Measurements from ENCODE around the gene COMTD1. TPM values are rescaled to one million over a fixed set of nuclear protein-coding genes. Genes with fewer than 3 reads are reported as not detected.

COMTD1 gene
- total RNA-seq, 2 donors from 2014 or later: 26.8 to 49.3 TPM

GRCh38 chr10:75234017-75234682 is 1.6 kb downstream of the COMTD1 start:
- peaks cover 0 to 6% of the 10 kb centered on the region in 2 donors for H3K36me3 ChIP-seq
- H3K4me3 ChIP-seq: peak overlapping the region; percentile 68 to 70
- DNase-seq (ENCODE audit: low spot score): peak; percentile 97
- no peaks in the 10 kb centered on the region for H3K9me3 ChIP-seq
- intact Hi-C loops (cut with DNase I): loop anchor here (5.0 to 10.0 kb wide), 2 partner anchors 47 to 969 kb away; no protein-coding TSS in a partner anchor
- TF ChIP-seq POLR2A (IDR thresholded peaks at IDR 0.05): peak; percentile 66
- TF ChIP-seq POLR2AphosphoS5 (IDR thresholded peaks at IDR 0.05): peak; percentile 56
- TF ChIP-seq, protein P1, sequence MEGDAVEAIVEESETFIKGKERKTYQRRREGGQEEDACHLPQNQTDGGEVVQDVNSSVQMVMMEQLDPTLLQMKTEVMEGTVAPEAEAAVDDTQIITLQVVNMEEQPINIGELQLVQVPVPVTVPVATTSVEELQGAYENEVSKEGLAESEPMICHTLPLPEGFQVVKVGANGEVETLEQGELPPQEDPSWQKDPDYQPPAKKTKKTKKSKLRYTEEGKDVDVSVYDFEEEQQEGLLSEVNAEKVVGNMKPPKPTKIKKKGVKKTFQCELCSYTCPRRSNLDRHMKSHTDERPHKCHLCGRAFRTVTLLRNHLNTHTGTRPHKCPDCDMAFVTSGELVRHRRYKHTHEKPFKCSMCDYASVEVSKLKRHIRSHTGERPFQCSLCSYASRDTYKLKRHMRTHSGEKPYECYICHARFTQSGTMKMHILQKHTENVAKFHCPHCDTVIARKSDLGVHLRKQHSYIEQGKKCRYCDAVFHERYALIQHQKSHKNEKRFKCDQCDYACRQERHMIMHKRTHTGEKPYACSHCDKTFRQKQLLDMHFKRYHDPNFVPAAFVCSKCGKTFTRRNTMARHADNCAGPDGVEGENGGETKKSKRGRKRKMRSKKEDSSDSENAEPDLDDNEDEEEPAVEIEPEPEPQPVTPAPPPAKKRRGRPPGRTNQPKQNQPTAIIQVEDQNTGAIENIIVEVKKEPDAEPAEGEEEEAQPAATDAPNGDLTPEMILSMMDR (IDR thresholded peaks at IDR 0.05): peak in 1 of 4 experiments; percentile 28
- H3K27me3 ChIP-seq (replicated peaks; ENCODE audit: insufficient read depth): no peaks in the 10 kb centered on the region
- peaks cover 5% of the 10 kb centered on the region for H3K4me1 ChIP-seq (replicated peaks)
- 7% methylated on average over 43 of the region's 48 CpGs for WGBS
- H3K27ac ChIP-seq: peak overlapping the region; percentile 79 to 81

DNA sequence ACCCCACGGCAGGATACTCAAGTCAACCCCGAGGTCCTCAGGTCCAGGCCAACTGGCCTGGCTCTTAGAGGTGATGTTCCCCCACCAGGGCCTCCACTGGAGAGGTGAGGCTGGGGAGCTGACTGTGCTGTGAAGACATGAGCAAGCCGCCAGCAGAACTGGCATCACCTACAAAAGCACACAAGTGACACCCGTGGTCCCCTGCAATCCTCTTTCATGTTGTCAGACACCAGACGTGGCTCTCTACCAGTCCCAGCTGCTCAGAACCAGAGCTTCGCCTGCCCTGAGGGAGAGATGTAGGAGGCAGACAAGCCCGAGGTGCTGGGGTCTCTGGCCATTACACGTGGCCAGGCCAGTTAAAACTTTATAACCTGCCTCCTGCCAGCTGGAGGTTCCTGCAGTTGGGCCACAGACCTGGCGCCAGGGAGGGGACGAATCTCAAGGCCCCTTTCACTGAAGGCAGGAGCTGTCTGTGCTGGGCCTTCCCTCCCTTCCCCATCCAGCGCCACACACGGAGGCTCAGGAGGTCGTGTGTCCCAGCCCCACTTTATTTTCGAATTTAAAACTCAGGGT is 2.2 kb downstream of the COMTD1 start:
- no peaks in the 10 kb centered on the region for H3K9me3 ChIP-seq
- TF ChIP-seq, protein P1 (IDR thresholded peaks at IDR 0.05): no peak
- TF ChIP-seq POLR2AphosphoS5 (IDR thresholded peaks at IDR 0.05) (no peak), POLR2A (IDR thresholded peaks at IDR 0.05) (no peak)
- H3K4me1 ChIP-seq (replicated peaks): peaks cover 10% of the 10 kb centered on the region
- WGBS: 31% methylated on average over 14 of the region's 14 CpGs
- H3K36me3 ChIP-seq: peaks cover 0 to 6% of the 10 kb centered on the region in 2 donors
- DNase-seq (ENCODE audit: low spot score): no peak
- peak overlapping the region; percentile 68 to 70 for H3K4me3 ChIP-seq
- H3K27me3 ChIP-seq (replicated peaks; ENCODE audit: insufficient read depth): no peaks in the 10 kb centered on the region
- intact Hi-C loops (cut with DNase I): loop anchor here (2.0 to 10.0 kb wide), 3 partner anchors 46 to 969 kb away; partner anchors contain the start of gene SAMD8
- H3K27ac ChIP-seq: peak overlapping the region; percentile 79 to 81

- peaks cover 13% of the 10 kb centered on the region for H3K4me1 ChIP-seq (replicated peaks)
- peaks cover 0 to 6% of the 10 kb centered on the region in 2 donors for H3K36me3 ChIP-seq
- H3K27ac ChIP-seq: no peak overlapping the region
- 79% methylated on average over 4 of the region's 4 CpGs for WGBS
- H3K4me3 ChIP-seq: no peak overlapping the region
- DNase-seq (ENCODE audit: low spot score): no peak
- TF ChIP-seq POLR2A (IDR thresholded peaks at IDR 0.05) (no peak), POLR2AphosphoS5 (IDR thresholded peaks at IDR 0.05) (no peak)
- TF ChIP-seq, protein P1 (IDR thresholded peaks at IDR 0.05): no peak
- no peaks in the 10 kb centered on the region for H3K27me3 ChIP-seq (replicated peaks; ENCODE audit: insufficient read depth)
- intact Hi-C loops (cut with DNase I): loop anchor here (2.0 to 10.0 kb wide), 3 partner anchors 45 to 967 kb away; partner anchors contain the start of gene SAMD8
- no peaks in the 10 kb centered on the region for H3K9me3 ChIP-seq
Measured at GRCh38 chr10:75231672-75232581, 3.8 kb downstream of the COMTD1 start.

- H3K27me3 ChIP-seq (replicated peaks; ENCODE audit: insufficient read depth): no peaks in the 10 kb centered on the region
- H3K4me3 ChIP-seq: no peak overlapping the region
- H3K27ac ChIP-seq: no peak overlapping the region
- TF ChIP-seq, protein P1 (IDR thresholded peaks at IDR 0.05): peak; percentile 90 to 95 (median 92)
- TF ChIP-seq POLR2A (IDR thresholded peaks at IDR 0.05) (no peak), POLR2AphosphoS5 (IDR thresholded peaks at IDR 0.05) (peak; percentile 76)
- no peaks in the 10 kb centered on the region for H3K9me3 ChIP-seq
- intact Hi-C loops (cut with DNase I): loop anchor here (5.0 to 10.0 kb wide), 2 partner anchors 43 to 966 kb away; no protein-coding TSS in a partner anchor
- DNase-seq (ENCODE audit: low spot score): peak; percentile 88
- whole genome bisulfite sequencing: 23% methylated on average over 5 of the region's 5 CpGs
- H3K36me3 ChIP-seq: peaks cover 0 to 6% of the 10 kb centered on the region in 2 donors
- H3K4me1 ChIP-seq (replicated peaks): peaks cover 18% of the 10 kb centered on the region
Measured at GRCh38 chr10:75230600-75231038, 5.1 kb downstream of the COMTD1 start.

Measured in prostate gland (tissue), 2 donors.